Endothelial cell of umbilical vein (primary cell): ENCODE measurements around the gene UHMK1. TPM values are rescaled to one million over a fixed set of nuclear protein-coding genes. Genes with fewer than 3 reads are reported as not detected.

Source experiments
- BruUV-seq: library from RNA; stranded (reverse); fragments of 400-500 nt; replicated peaks from 2 replicates; lab custom pipeline; 2021; lab: Mats Ljungman, UMichigan
- CTCF ChIA-PET: fragments of 300-600, 350-600 bp; sonication (Branson Sonifier 250); formaldehyde crosslinking; loops from one replicate; lab custom pipeline; 2021; ENCODE audit warnings: antibody characterized with exemption, inconsistent platforms; lab: Charles Lee
- POLR2A ChIA-PET: fragments of 300-600, 350-600 bp; sonication (Branson Sonifier 250); formaldehyde crosslinking; loops from one replicate; lab custom pipeline; 2021; ENCODE audit warnings: antibody characterized with exemption, inconsistent platforms; lab: Charles Lee
- DNase-seq: peaks from one replicate; pipeline ENCODE4 v3.0.0-alpha.2; 2011; ENCODE audit warnings: low read depth, low spot score
- FAIRE-seq: peaks from 2 replicates; lab custom pipeline; 2011; peaks lifted over from hg19 to GRCh38; lab: Jason Lieb, UNC
- H2AFZ ChIP-seq: 2 replicates; pipeline ENCODE4 v1.6.0; 2012; ENCODE audit warnings: low read depth, low read length, control low read depth, inconsistent platforms
- H3K27ac ChIP-seq: 2 replicates; pipeline ENCODE4 v1.5.1; 2011; ENCODE audit warnings: low read depth, mild to moderate bottlenecking, control low read depth, low read length, moderate library complexity; ENCODE audit not compliant: insufficient read depth
- H3K27me3 ChIP-seq, 2 experiments: 2 replicates each; pipeline versions ENCODE4 v1.6.0 to v1.6.1; 2011; ENCODE audit warnings: low read length in 2 of 2, mixed read lengths in 1 of 2; ENCODE audit not compliant: control insufficient read depth in 2 of 2, insufficient read depth in 2 of 2
- H3K36me3 ChIP-seq, 2 experiments: 2 replicates in 1 of 2; 3 replicates in 1 of 2; pipeline ENCODE4 v1.5.1; 2011; ENCODE audit warnings: low read length in 2 of 2, mild to moderate bottlenecking in 1 of 2, moderate library complexity in 1 of 2; ENCODE audit not compliant: control insufficient read depth in 2 of 2, insufficient read depth in 2 of 2; ENCODE audit errors: extremely low read depth in 1 of 2
- H3K4me1 ChIP-seq: 3 replicates; pipeline ENCODE4 v1.5.1; 2011; ENCODE audit warnings: mild to moderate bottlenecking, low read length; ENCODE audit not compliant: control insufficient read depth, insufficient read depth; ENCODE audit errors: extremely low read depth
- H3K4me2 ChIP-seq: 2 replicates; pipeline ENCODE4 v1.6.1; 2011; ENCODE audit warnings: low read length, control low read depth, mixed read lengths; ENCODE audit not compliant: insufficient read depth
- H3K4me3 ChIP-seq, 3 experiments: fragments of 200-600 bp in 1 of 3; sonication (generic), shearing (Covaris generic) in 1 of 3; replicated peaks in 1 of 3; 2 replicates each; pipeline ENCODE4 v1.5.1; 2011 to 2016; ENCODE audit warnings: control low read depth in 3 of 3, low read length in 3 of 3, mild to moderate bottlenecking in 2 of 3, inconsistent platforms in 1 of 3, low read depth in 1 of 3, moderate library complexity in 1 of 3; ENCODE audit not compliant: insufficient read depth in 1 of 3
- H3K79me2 ChIP-seq: 2 replicates; pipeline ENCODE4 v1.6.0; 2012; ENCODE audit warnings: low read length, inconsistent platforms; ENCODE audit not compliant: control insufficient read depth, insufficient read depth
- H3K9ac ChIP-seq: replicated peaks from 2 replicates; pipeline ENCODE3; 2011; ENCODE audit warnings: low read length, control low read depth; ENCODE audit not compliant: insufficient read depth; ENCODE audit errors: extremely low read depth
- H3K9me1 ChIP-seq: replicated peaks from 3 replicates; pipeline ENCODE4 v1.6.0; 2011; ENCODE audit warnings: mild to moderate bottlenecking, low read length; ENCODE audit not compliant: control insufficient read depth, insufficient read depth; ENCODE audit errors: extremely low read depth
- H3K9me3 ChIP-seq: replicated peaks from 2 replicates; pipeline ENCODE4 v1.5.1; 2012; ENCODE audit warnings: low read length, inconsistent platforms; ENCODE audit not compliant: control insufficient read depth, insufficient read depth
- H4K20me1 ChIP-seq: replicated peaks from 2 replicates; pipeline ENCODE3; 2011; ENCODE audit warnings: mild to moderate bottlenecking, low read length; ENCODE audit not compliant: control insufficient read depth, insufficient read depth; ENCODE audit errors: extremely low read depth
- CTCF ChIP-seq, 2 donors: IDR thresholded peaks; 1 replicate in 1 of 2; 2 replicates in 1 of 2; pipeline ENCODE4 v1.5.1; 2011; ENCODE audit warnings: low read length in 2 of 2, mild to moderate bottlenecking in 2 of 2, moderate library complexity in 2 of 2, control low read depth in 1 of 2, inconsistent platforms in 1 of 2, low read depth in 1 of 2; ENCODE audit not compliant: insufficient read depth in 1 of 2; ENCODE audit errors: extremely low read depth in 1 of 2
- EZH2 ChIP-seq: IDR thresholded peaks from 2 replicates; pipeline ENCODE4 v1.6.1; 2012; ENCODE audit warnings: borderline replicate concordance, low read depth, mild to moderate bottlenecking, moderate library complexity, low read length, inconsistent platforms; ENCODE audit not compliant: severe bottlenecking
- FOS ChIP-seq: IDR thresholded peaks from 2 replicates; pipeline ENCODE4 v1.6.1; 2011; ENCODE audit warnings: mild to moderate bottlenecking, low read length, moderate library complexity, borderline replicate concordance; ENCODE audit not compliant: insufficient read depth
- GATA2 ChIP-seq: IDR thresholded peaks from 2 replicates; pipeline ENCODE4 v1.7.0; 2011; ENCODE audit warnings: low read depth, mild to moderate bottlenecking, moderate library complexity, mixed read lengths, low read length; ENCODE audit not compliant: insufficient read length, insufficient read depth
- JUN ChIP-seq: IDR thresholded peaks from 2 replicates; pipeline ENCODE4 v1.6.1; 2011; ENCODE audit warnings: borderline replicate concordance, low read depth; ENCODE audit not compliant: insufficient read length, insufficient read depth
- MAX ChIP-seq: IDR thresholded peaks from 2 replicates; pipeline ENCODE4 v1.6.1; 2011; ENCODE audit not compliant: insufficient read depth, insufficient read length
- MYC ChIP-seq: IDR thresholded peaks from one replicate; pipeline ENCODE4 v1.6.1; 2011; ENCODE audit warnings: mild to moderate bottlenecking, low read depth, low read length
- POLR2A ChIP-seq: IDR thresholded peaks from 2 replicates; pipeline ENCODE4 v1.6.1; 2012; ENCODE audit warnings: low read depth, mild to moderate bottlenecking, control low read depth, low read length
- POLR2AphosphoS5 ChIP-seq: IDR thresholded peaks from 2 replicates; pipeline ENCODE4 v1.6.1; 2012; ENCODE audit warnings: low read depth, mild to moderate bottlenecking, control low read depth, low read length, moderate library complexity; ENCODE audit not compliant: insufficient read depth
- dilution Hi-C: fragments of 300-500 bp; cut with MboI; formaldehyde crosslinking; loops from one replicate; pipeline ENCODE4 v1.15.0; 2019; ENCODE audit warnings: low sequenced_read_pairs; ENCODE audit not compliant: extremely low pct_ligation_motif_present
- intact Hi-C: fragments of 100-400 bp; cut with micrococcal nuclease; formaldehyde crosslinking; loops from one replicate; pipeline ENCODE4 v1.10.0; 2022
- polyA plus RNA-seq, 4 experiments: library from polyadenylated mRNA; depleted of rRNA in 3 of 4; stranded (reverse) in 3 of 4; unstranded in 1 of 4; fragments of >200 nt; gene quantifications; 2 replicates each; pipeline versions ENCODE4 v1.2.1 to v1.2.3, GENCODE V29; 2011 to 2012; ENCODE audit warnings: missing spikeins in 1 of 4
- total RNA-seq: library from RNA; stranded (reverse); gene quantifications from 2 replicates; pipeline ENCODE4 v1.2.3, GENCODE V29; 2021

The UHMK1 gene
- total and polyA plus RNA-seq, 2 donors (not counting 3 experiments of a cell fraction or from before 2014, with no cell fraction given) = 9.2 to 35.0 TPM

- DNase-seq (no peak), FAIRE-seq (no peak)
- Histone ChIP-seq H3K9me3 (no peaks in the 10 kb centered on the region), H4K20me1 (no peaks in the 10 kb centered on the region), H3K27me3 (no peaks in the 10 kb centered on the region), H3K4me1 (peaks cover 8% of the 10 kb centered on the region), H3K27ac (no peak overlapping the region), H2AFZ (no peak overlapping the region), H3K9ac (no peak overlapping the region), H3K4me3 (no peak overlapping the region), H3K4me2 (no peak overlapping the region), H3K79me2 (no peaks in the 10 kb centered on the region), H3K36me3 (no peaks in the 10 kb centered on the region), H3K9me1 (no peaks in the 10 kb centered on the region)
- intact Hi-C loops (no loop called here), dilution Hi-C loops (no loop called here)
- ChIA-PET POLR2A (no interaction called here), CTCF (no interaction called here)
- BruUV-seq = no TSS peak
- TF ChIP-seq FOS (no peak), GATA2 (no peak), POLR2A (no peak), POLR2AphosphoS5 (no peak), MAX (no peak), CTCF (IDR thresholded peaks at IDR 0.05; ENCODE audit: extremely low read depth in 1 of 2, insufficient read depth in 1 of 2, low read depth in 1 of 2, low read length in 2 of 2) (no peak), JUN (no peak), MYC (no peak), EZH2 (no peak)
Observed at GRCh38 chr1:162487241-162487640, 10.4 kb upstream of the UHMK1 start.
